ENCODE data around the gene PGM2. TPM values are rescaled to one million over a fixed set of nuclear protein-coding genes. Genes with fewer than 3 reads are reported as not detected.
"Not testable (repeated sequence)": the region's sequence is repeated elsewhere in the genome, so short reads cannot be mapped to it uniquely, and the experiment has no call there.

The PGM2 gene
- 10 to 100 TPM; 42.2 to 44.2 TPM for total RNA-seq

DNA sequence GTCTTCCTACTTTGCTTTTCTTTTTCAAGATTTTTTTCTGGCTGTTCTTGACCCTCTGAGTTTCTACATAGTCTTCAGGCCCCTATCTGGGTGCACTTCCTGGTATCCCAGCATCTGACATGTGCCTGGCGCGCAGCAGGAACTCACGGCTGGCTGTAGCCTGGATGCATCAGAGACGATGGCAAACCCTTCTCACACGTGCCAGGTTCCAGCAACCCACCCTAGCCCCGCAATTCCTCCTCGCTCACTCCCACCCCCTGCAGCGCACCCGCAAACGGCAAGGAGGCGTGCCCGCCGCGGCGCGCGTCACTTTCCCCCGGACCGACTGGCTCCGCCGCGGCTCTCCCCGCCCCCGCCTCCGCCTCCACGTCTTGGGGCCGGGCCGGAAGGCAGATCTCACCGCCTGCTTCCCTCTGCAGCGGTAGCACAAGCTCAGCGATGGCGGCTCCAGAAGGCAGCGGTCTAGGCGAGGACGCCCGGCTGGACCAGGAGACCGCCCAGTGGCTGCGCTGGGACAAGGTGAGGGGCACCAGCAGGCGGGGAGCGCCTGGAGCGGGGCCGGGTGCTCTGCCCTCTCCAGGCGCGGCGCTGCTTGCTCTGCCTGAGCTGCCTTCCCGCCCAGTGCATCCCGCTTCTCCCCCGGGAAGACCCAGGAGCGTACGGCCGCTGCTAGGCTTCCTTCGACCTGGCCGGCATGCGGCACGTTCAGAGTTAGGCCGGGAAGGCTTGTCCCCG, at the start of gene PGM2:
TSS of gene PGM2 (plus strand) at position 392 of the 735 bp plus-strand sequence. CDS start at position 439, 47 bp downstream.
- Mint-ChIP-seq H3K4me3 (peak within 1 kb of the TSS; percentile 95), H3K27me3 (peaks cover 2% of the 10 kb centered on the region), H3K27ac (peak within 1 kb of the TSS; percentile 91), H3K4me1 (peaks cover 39% of the 10 kb centered on the region), H3K36me3 (peaks cover 23% of the 10 kb centered on the region), H3K9me3 (no peaks in the 10 kb centered on the region)
- POLR2A ChIA-PET = interaction anchor here (0.6 to 2.3 kb wide), 14 partner anchors 10 to 821 kb away, joined by 3 to 13 read pairs (median 4); partner anchors contain the start of gene TBC1D1
- DNase-seq (peak; percentile 93), ATAC-seq (ENCODE audit: low read depth) (peak; percentile 99)

DNA sequence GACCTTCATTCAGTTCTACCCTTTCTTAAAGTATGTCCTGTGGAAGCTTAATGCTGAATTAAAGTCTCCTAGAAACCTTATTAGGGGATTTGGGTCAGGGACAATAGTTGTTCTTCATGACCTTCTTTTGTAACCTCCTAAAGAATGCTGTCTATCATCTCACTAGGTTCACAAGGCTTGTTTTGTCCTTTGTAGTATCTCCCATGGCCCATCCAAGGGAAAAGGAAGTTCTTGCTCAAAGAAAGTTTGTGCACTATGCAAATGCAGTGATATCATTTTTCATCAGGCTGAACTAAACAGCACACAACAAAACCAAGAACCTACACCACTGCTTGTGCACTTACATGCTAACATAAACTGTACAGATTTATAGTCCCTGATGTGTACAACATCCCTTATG, 46.6 kb upstream of the PGM2 start:
- no peaks in the 10 kb centered on the region for H3K27me3 Mint-ChIP-seq
- H3K4me3 Mint-ChIP-seq = no peak overlapping the region
- H3K4me1 Mint-ChIP-seq = peaks cover 14% of the 10 kb centered on the region
- POLR2A ChIA-PET = no interaction called here
- DNase-seq = no peak
- peaks cover 9% of the 10 kb centered on the region for H3K9me3 Mint-ChIP-seq
- H3K36me3 Mint-ChIP-seq = peaks cover 5% of the 10 kb centered on the region
- ATAC-seq (ENCODE audit: low read depth) = no peak
- no peak overlapping the region for H3K27ac Mint-ChIP-seq

DNA sequence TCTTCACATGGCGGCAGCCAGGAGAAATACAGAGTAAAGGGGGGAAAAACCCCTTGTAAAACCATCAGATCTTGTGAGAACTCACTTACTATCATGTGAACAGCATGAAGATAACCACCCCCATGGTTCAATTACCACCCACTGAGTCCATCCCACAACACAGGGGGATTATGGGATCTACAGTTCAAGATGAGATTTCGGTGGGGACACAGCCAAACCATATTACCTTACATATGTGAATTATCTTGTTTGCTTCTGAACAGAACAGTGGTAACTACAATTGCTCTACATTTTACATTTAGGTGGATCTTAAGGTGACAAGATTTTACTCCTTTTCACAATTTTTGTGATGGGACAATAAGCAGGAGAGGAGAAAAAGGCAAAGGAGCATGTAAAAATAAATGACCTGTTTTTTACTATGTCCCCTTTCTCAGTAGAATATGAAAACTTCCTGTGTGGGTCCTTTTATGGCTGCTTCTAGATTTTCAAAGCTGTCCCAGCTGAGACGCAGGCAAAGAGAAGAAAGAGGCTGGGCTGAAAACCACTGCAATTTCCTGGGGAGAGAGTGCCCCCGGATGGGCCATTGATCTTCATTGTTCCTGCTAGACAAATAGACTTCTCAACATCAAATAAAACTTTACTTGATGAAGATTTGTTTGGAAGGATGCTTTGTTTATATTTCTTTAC, 45.9 kb upstream of the PGM2 start:
- Mint-ChIP-seq H3K4me3 (peak overlapping the region; percentile 54), H3K4me1 (peaks cover 14% of the 10 kb centered on the region), H3K36me3 (peaks cover 5% of the 10 kb centered on the region), H3K27ac (peak overlapping the region; percentile 59), H3K27me3 (no peaks in the 10 kb centered on the region), H3K9me3 (peaks cover 9% of the 10 kb centered on the region)
- DNase-seq (peak; percentile 43), ATAC-seq (ENCODE audit: low read depth) (peak; percentile 98)
- POLR2A ChIA-PET = no interaction called here

DNA sequence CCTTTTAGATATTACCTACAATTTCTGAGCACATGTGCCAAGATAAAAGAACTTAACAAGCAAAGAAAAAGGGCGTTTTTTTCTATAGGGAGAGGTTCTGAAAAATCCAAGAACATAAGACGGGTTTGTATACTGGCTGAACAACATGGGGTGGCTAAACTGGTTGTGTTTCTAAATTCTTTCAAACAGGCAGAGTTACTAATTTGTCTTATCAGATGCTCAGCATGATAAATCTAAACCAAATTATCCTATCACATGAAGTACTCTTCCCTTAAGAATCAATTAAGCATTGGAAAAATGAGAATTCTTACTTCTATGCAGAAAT, 45.4 kb upstream of the PGM2 start:
- POLR2A ChIA-PET = no interaction called here
- peak overlapping the region; percentile 54 for H3K4me3 Mint-ChIP-seq

DNA sequence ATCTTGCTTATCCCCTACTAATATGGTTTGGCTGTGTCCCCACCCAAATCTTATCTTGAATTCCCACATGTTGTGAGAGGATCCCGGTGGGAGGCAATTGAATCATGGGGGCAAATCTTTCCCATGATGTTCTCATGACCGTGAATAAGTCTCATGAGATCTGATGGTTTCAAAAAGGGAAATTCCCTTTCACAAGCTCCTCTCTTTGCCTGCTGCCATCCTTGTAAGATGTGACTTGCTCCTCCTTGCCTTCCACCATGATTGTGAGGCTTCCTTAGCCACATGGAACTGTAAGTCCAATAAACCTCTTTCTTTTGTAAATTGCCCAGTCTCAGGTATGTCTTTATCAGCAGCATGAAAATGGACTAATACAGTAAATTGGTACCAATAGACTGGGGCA, 40.2 kb upstream of the PGM2 start:
- H3K27me3 Mint-ChIP-seq; H3K9me3 Mint-ChIP-seq; H3K36me3 Mint-ChIP-seq; DNase-seq; H3K27ac Mint-ChIP-seq; POLR2A ChIA-PET; H3K4me3 Mint-ChIP-seq; H3K4me1 Mint-ChIP-seq; ATAC-seq (ENCODE audit: low read depth): not testable (repeated sequence)

More for the DNA sequence above, 45.4 kb upstream of the PGM2 start:
- DNase-seq = no peak
- H3K27ac Mint-ChIP-seq = peak overlapping the region; percentile 59
- H3K27me3 Mint-ChIP-seq = no peaks in the 10 kb centered on the region
- peaks cover 12% of the 10 kb centered on the region for H3K9me3 Mint-ChIP-seq
- peaks cover 14% of the 10 kb centered on the region for H3K4me1 Mint-ChIP-seq
- H3K36me3 Mint-ChIP-seq = peaks cover 5% of the 10 kb centered on the region
- no peak for ATAC-seq (ENCODE audit: low read depth)

DNA sequence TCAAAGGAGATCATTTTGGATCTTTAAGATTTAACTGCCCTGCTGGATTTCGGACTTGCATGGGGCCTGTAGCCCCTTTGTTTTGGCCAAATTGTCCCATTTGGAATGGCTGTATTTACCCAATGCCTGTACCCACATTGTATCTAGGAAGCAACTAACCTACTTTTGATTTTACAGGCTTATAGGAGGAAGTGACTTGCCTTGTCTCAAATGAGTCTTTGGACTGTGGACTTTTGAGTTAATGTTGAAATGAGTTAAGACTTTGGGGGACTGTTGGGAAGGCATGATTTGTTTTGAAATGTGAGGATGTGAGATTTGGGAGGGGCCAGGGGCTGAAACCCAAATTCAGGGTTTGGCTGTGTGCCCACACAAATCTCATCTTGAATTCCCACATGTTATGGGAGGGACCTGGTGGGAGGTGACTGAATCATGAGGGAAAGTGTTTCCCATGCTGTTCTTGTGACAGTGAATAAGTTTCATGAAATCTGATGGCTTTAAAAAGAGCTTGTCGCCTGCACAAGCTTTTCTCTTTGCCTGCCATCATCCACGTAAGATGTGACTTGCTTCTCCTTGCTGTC, 38.5 kb upstream of the PGM2 start:
- DNase-seq; H3K4me3 Mint-ChIP-seq; H3K36me3 Mint-ChIP-seq; H3K4me1 Mint-ChIP-seq; H3K27me3 Mint-ChIP-seq; POLR2A ChIA-PET; ATAC-seq (ENCODE audit: low read depth); H3K27ac Mint-ChIP-seq; H3K9me3 Mint-ChIP-seq: not testable (repeated sequence)

DNA sequence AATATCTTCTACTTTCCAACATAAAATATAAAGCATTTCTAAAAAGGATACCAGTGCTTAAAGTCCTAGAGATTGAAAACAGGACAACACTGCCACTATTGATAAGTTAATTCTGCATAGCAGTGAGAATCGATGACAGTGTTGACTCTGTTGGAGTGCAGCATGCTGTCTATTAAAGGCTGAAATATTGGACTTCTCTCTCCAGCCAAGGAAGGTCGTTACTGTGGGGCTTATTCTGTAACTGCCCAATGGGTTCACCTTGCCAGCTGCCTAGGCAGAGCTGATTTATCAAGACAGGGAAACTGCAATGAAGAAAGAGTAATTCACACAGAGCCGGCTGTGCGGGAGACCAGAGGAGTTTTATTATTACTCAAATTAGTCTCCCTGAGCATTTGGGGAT, 37.7 kb upstream of the PGM2 start:
- POLR2A ChIA-PET = no interaction called here
- no peak for ATAC-seq (ENCODE audit: low read depth)
- no peak for DNase-seq
- no peaks in the 10 kb centered on the region for H3K4me1 Mint-ChIP-seq
- peaks cover 5% of the 10 kb centered on the region for H3K36me3 Mint-ChIP-seq
- peaks cover 2% of the 10 kb centered on the region for H3K27me3 Mint-ChIP-seq
- peaks cover 5% of the 10 kb centered on the region for H3K9me3 Mint-ChIP-seq
- no peak overlapping the region for H3K27ac Mint-ChIP-seq
- H3K4me3 Mint-ChIP-seq = no peak overlapping the region

DNA sequence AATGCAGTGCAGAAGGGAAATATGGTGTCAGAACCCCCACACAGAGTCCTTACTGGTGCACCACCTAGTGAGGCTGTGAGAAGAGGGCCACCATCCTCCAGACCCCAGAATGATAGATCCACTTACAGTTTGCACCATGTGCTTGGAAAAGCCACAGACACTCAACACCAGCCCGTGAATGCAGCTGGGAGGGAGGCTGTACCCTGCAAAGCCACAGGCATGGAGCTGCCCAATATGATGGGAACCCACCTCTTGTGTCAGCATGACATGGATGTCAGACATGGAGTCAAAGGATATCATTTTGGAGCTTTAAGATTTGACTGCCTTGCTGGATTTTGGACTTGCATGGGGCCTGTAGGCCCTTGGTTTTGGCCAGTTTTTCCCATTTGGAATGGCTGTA, 34.2 kb upstream of the PGM2 start:
- peaks cover 7% of the 10 kb centered on the region for H3K27me3 Mint-ChIP-seq
- no peak for DNase-seq
- peaks cover 2% of the 10 kb centered on the region for H3K9me3 Mint-ChIP-seq
- no peak for ATAC-seq (ENCODE audit: low read depth)
- H3K36me3 Mint-ChIP-seq = no peaks in the 10 kb centered on the region
- no peak overlapping the region for H3K4me3 Mint-ChIP-seq
- POLR2A ChIA-PET = no interaction called here
- H3K27ac Mint-ChIP-seq = no peak overlapping the region
- no peaks in the 10 kb centered on the region for H3K4me1 Mint-ChIP-seq

DNA sequence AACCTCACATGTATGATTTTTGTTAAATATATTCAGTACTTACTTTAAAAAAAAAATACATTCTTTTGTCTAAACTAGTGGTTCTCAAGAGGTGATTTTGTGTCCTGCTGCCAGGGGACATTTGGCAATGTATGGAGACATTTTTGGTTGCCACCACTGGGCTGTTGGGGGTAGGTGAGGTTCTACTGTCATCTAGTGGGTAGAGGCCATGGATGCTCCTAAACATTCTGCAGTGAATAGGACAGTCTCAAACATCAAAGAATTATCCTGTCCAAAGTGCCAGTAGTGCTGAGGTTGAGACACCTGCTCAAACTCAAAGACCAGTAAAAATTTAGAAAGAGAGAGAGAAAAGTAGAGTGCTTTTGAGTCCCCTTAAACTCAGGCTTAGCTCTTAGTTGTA, 32.9 kb upstream of the PGM2 start:
- Mint-ChIP-seq H3K4me3 (no peak overlapping the region), H3K9me3 (peaks cover 2% of the 10 kb centered on the region), H3K27ac (no peak overlapping the region), H3K4me1 (no peaks in the 10 kb centered on the region), H3K36me3 (no peaks in the 10 kb centered on the region), H3K27me3 (peaks cover 5% of the 10 kb centered on the region)
- DNase-seq (no peak), ATAC-seq (ENCODE audit: low read depth) (no peak)
- POLR2A ChIA-PET = no interaction called here

DNA sequence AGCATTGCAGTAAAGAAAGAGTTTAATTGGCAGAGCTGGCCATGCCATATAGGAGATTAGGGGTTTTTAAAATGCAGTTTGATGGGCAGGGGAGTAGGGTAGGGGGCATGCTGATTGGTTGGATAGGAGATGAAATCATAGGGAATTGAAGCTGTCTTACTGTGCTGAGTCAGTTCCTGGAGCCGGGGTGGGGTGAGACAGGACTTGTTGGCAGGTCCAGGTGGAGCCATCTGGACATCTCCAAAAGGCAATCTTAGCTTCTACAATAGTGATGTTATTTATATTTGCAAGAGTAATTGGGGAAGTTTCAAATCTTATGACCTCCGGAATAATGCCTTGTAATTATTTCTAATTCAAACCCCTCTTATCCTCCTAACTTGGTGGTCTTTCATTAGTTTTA, 32.4 kb upstream of the PGM2 start:
- Mint-ChIP-seq H3K9me3 (peaks cover 2% of the 10 kb centered on the region), H3K27me3 (peaks cover 5% of the 10 kb centered on the region), H3K4me3 (no peak overlapping the region), H3K36me3 (no peaks in the 10 kb centered on the region), H3K27ac (no peak overlapping the region), H3K4me1 (no peaks in the 10 kb centered on the region)
- no peak for ATAC-seq (ENCODE audit: low read depth)
- POLR2A ChIA-PET = no interaction called here
- DNase-seq = no peak

DNA sequence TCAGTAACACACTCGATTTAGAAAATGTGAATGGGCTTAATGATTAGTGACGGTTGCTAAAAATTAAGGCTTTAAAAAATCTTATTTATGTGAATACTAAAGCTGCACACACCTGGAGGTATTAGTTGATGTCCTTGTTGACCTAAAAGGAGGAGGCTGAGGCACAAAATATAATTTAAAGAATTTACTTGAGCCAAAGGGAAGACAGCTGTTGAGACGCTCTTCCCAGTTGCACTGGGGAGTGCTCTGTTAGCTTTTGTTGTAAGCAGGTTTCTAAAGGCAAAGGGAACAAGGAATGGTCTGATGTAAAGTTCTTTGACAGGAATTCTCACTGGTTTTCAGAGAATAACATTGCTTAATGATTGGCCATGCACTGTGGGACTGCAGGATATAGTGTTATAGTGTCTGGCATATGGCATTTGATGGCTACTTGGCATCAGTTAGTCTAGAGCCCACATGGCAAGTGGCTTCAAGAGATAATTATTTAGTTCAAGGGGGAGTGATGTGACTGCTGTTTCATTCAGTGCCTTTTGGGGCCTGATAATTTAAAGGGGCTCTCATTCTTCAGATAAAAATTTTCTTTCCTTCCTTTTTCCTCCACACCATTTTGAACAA, 30.8 kb upstream of the PGM2 start:
- POLR2A ChIA-PET = no interaction called here

DNA sequence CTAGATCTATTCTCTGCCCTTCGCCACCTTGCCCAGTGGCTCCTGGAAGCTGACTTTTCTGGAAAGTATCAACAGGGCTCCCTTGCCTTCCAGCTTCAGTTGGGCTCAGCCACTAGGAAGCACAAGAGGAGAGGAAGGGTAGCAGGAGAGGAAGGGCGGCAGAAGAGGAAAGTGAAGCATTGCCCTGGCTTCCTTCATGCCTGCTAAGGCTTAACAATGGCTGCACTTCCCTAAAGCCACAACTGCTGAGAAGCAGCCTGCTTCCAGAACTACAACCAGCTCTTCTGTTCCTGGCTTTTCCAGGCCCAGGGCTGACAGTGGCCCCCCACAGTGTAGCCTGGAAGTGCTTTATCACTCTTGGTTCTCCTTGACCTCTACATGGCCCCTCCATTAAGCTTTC, 29.1 kb upstream of the PGM2 start:
- Mint-ChIP-seq H3K27me3 (peaks cover 8% of the 10 kb centered on the region), H3K36me3 (no peaks in the 10 kb centered on the region), H3K4me3 (no peak overlapping the region), H3K27ac (no peak overlapping the region), H3K9me3 (no peaks in the 10 kb centered on the region), H3K4me1 (no peaks in the 10 kb centered on the region)
- POLR2A ChIA-PET = no interaction called here
- ATAC-seq (ENCODE audit: low read depth) (no peak), DNase-seq (no peak)

More for the DNA sequence above, 30.8 kb upstream of the PGM2 start:
- H3K9me3 Mint-ChIP-seq = peaks cover 2% of the 10 kb centered on the region
- ATAC-seq (ENCODE audit: low read depth) (no peak), DNase-seq (no peak)
- peaks cover 5% of the 10 kb centered on the region for H3K27me3 Mint-ChIP-seq
- no peak overlapping the region for H3K4me3 Mint-ChIP-seq
- H3K4me1 Mint-ChIP-seq = no peaks in the 10 kb centered on the region
- no peak overlapping the region for H3K27ac Mint-ChIP-seq
- H3K36me3 Mint-ChIP-seq = no peaks in the 10 kb centered on the region

DNA sequence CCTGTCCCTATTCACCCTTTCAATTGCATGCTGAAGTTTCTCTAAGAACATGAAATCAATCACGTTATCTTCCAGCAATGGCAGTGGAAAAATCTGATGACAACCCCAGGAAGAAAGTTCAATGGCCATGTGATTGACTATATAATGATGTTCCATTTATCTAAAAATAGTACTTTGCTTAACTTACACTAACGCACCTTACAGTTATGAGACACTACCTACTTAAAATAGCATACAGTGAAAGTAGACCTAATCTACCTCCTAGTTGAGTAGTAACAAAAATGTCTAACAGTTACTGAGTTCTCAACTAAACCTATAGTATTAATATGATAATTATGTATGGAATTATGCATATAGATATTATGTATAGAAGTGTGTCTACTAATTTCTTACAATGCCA, 28.6 kb upstream of the PGM2 start:
- DNase-seq = no peak
- POLR2A ChIA-PET = no interaction called here
- Mint-ChIP-seq H3K27me3 (peaks cover 8% of the 10 kb centered on the region), H3K4me1 (no peaks in the 10 kb centered on the region), H3K9me3 (no peaks in the 10 kb centered on the region), H3K27ac (no peak overlapping the region), H3K36me3 (no peaks in the 10 kb centered on the region), H3K4me3 (no peak overlapping the region)
- ATAC-seq (ENCODE audit: low read depth) = no peak

DNA sequence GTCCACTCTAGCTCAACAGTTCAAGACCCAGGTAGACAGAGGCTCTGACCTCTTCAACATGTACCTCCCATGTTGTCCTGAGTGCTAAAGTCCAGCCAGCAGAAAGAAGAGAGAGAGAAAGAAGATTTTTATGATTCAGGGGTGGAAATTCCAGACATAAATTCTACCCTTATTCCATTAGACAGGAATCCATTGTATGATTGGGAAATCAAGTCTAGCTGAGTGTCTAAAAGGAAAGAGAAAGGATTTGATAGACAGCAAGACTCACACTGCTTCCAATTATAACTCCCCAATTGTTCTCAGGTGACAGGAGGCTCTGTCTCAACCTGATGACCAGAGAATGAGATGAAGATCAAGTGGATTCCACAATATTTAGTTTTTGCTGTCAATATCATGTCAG, 27.9 kb upstream of the PGM2 start:
- no peak overlapping the region for H3K27ac Mint-ChIP-seq
- POLR2A ChIA-PET = no interaction called here
- no peaks in the 10 kb centered on the region for H3K36me3 Mint-ChIP-seq
- ATAC-seq (ENCODE audit: low read depth) = no peak
- H3K27me3 Mint-ChIP-seq = peaks cover 8% of the 10 kb centered on the region
- no peak overlapping the region for H3K4me3 Mint-ChIP-seq
- no peaks in the 10 kb centered on the region for H3K9me3 Mint-ChIP-seq
- H3K4me1 Mint-ChIP-seq = no peaks in the 10 kb centered on the region
- DNase-seq = no peak
